ENCODE results near the gene TRIM14. TPM values are rescaled to one million over a fixed set of nuclear protein-coding genes. Genes with fewer than 3 reads are reported as not detected.
A peak's percentile ranks its signal among the peaks of the same experiment; 100 is the strongest.

Gene TRIM14
- total and polyA plus RNA-seq, 10 of the 15 experiments (the other 5 are each of a cell fraction or from before 2014, with no cell fraction given), result 8.6 to 53.3 (median 35.7) TPM

GRCh38 chr9:98108531-98109031 is 10.4 kb downstream of the TRIM14 start (continued):
- TF ChIP-seq REST (IDR thresholded peaks at IDR 0.05; ENCODE audit: low read depth, low read length) (no peak), GATAD2B (conservative IDR thresholded peaks at IDR 0.05; ENCODE audit: low read depth) (0 out of 2 replicates have a peak, but pooled peaks have one; percentile 38), ZNF384 (IDR thresholded peaks at IDR 0.05; ENCODE audit: borderline replicate concordance, low read depth, low read length) (peak; percentile 79), CREM (IDR thresholded peaks at IDR 0.05; ENCODE audit: low read depth) (no peak), NBN (IDR thresholded peaks at IDR 0.05) (peak; percentile 89; the same call in 1 of the 2 replicates), ZNF207 (IDR thresholded peaks at IDR 0.05; ENCODE audit: borderline replicate concordance) (no peak), TCF7 (IDR thresholded peaks at IDR 0.05; ENCODE audit: borderline replicate concordance) (no peak), SKIL (IDR thresholded peaks at IDR 0.05; ENCODE audit: low read depth, poor library complexity, severe bottlenecking) (peak; percentile 58), E2F8 (IDR thresholded peaks at IDR 0.05; ENCODE audit: low read depth, partially characterized antibody) (no peak), TARDBP (IDR thresholded peaks at IDR 0.05; ENCODE audit: borderline replicate concordance) (no peak), STAT3 (IDR thresholded peaks at IDR 0.05; ENCODE audit: low read depth, low read length) (no peak), USF1 (IDR thresholded peaks at IDR 0.05; ENCODE audit: borderline replicate concordance, extremely low read length, insufficient read depth, low read depth, low read length) (no peak), SUPT20H (IDR thresholded peaks at IDR 0.05; ENCODE audit: borderline replicate concordance, control insufficient read depth, low read depth, low read length) (no peak), ZBTB40 (IDR thresholded peaks at IDR 0.05; ENCODE audit: borderline replicate concordance) (peak; percentile 20; the same call in 1 of the 2 replicates), RAD51 (IDR thresholded peaks at IDR 0.05) (0 out of 2 replicates have a peak, but pooled peaks have one; percentile 15), YY1 (IDR thresholded peaks at IDR 0.05; ENCODE audit: low read depth, low read length) (no peak)
